ENCODE data around the gene SNORC.
"Not testable (repeated sequence)": the region's sequence is repeated elsewhere in the genome, so short reads cannot be mapped to it uniquely, and the experiment has no call there.

Gene SNORC

DNA sequence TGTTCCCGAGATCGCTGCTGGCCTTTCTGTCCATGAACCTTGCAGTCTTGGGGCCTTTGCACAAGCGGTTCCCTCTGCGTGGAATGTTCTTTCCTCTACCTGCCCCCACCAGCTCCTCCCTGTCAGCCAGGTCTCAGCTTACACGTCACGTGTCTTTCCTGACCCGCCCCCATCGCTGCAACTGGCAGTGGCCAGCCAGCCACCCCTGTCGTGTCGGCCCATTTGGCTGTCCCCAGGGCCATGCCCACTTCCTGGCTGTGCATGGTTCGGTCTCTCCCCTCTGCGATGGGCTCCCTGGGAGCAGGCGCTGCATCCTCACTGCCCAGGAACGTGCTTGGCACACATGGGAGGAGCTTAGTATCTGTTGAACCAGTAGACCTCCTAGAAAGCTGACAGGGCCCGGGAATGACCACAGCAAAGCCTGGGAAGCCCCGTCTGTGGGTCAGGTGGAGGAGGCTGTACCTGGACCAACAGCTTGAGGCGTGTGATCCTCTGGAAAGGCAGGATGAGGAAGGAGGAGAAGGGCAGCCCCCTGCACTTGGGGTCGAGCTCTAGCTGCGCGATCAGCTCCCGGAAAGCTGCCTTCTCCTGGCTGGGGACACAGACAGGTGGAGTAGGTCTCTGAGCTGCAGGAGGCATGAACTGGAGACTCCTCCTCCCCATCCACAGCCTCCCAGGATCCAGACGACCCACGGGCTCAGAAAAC lies 21.0 kb downstream of the SNORC start:
- peak; percentile 9 for DNase-seq
- in situ Hi-C loops (cut with MboI; ENCODE audit: low pct_unique_long_range_greater_than_20kb, low sequenced_read_pairs) = no loop called here

DNA sequence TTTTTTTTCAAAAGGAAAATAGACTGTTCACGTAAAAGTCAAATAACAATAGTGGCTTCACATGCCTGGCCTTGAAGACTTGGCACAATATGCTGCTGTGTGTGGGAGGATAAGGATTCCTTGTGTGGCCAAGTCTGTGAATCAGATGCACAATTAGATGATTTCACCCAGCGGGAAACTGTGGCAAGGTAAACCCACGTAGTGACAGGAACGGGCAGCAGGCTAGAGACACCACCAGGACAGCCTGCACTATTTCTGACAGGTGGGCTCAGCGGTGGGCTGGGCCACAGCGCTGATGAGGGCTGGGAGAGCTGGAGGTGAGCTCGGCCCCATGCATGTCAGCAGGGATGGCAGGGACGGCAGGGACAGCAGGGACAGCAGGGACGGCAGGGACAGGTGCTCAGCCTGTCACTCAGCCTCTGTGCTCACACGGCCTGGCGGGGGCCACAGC lies 21.6 kb downstream of the SNORC start:
- in situ Hi-C loops (cut with MboI; ENCODE audit: low pct_unique_long_range_greater_than_20kb, low sequenced_read_pairs) = no loop called here
- no peak for DNase-seq

GRCh38 chr2:232892221-232892620 lies 22.2 kb downstream of the SNORC start:
- no peak for DNase-seq
- in situ Hi-C loops (cut with MboI; ENCODE audit: low pct_unique_long_range_greater_than_20kb, low sequenced_read_pairs) = no loop called here

- in situ Hi-C loops (cut with MboI; ENCODE audit: low pct_unique_long_range_greater_than_20kb, low sequenced_read_pairs) = no loop called here
- no peak for DNase-seq
Observed at GRCh38 chr2:232892843-232893242, 22.8 kb downstream of the SNORC start.

DNA sequence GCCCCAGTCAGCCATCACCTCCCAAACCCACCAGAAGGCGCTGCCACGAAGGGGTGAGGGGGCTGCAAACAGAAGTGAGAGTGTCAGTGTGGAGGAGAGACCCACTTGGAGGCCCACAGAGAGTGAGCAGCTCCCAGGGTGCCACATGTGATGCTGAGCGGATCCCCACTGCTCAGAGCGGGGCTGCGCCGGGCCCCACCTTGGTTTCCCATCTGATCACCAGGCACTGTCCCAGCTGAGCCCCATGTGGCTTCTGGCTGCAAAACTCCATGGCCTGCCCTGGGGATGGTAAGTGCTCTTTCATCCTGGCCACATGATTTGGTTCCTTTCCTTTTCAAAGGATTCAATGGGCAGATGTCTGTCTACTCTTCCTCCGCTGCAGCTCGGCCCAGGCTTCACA lies 23.8 kb downstream of the SNORC start:
- DNase-seq = no peak
- in situ Hi-C loops (cut with MboI; ENCODE audit: low pct_unique_long_range_greater_than_20kb, low sequenced_read_pairs) = no loop called here

- DNase-seq = no peak
- in situ Hi-C loops (cut with MboI; ENCODE audit: low pct_unique_long_range_greater_than_20kb, low sequenced_read_pairs) = no loop called here
Observed at GRCh38 chr2:232894251-232894650, 24.2 kb downstream of the SNORC start.

DNA sequence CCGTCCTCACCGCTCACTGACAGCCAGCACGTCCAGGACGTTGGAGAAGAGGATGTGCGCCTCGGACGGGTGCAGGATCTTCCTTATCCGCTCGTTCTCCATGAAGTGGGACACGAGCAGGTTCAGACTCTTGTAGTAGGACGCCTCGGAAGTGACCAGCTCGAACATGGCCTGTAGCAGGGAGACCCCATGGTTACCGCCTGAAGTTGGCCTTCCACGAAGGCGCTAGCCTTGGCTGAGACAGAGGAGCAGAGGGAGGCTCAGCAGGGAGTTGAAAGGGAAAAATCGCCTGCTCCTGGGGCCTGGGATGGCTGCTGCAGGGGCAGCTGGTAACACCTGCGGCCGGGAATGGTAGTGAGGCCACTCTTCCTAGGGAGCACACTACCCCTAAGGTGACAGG lies 24.7 kb downstream of the SNORC start:
- in situ Hi-C loops (cut with MboI; ENCODE audit: low pct_unique_long_range_greater_than_20kb, low sequenced_read_pairs) = no loop called here

GRCh38 chr2:232896111-232896510 lies 26.0 kb downstream of the SNORC start:
- in situ Hi-C loops (cut with MboI; ENCODE audit: low pct_unique_long_range_greater_than_20kb, low sequenced_read_pairs) = no loop called here
- DNase-seq = no peak

More for the DNA sequence above, 24.7 kb downstream of the SNORC start:
- no peak for DNase-seq

- in situ Hi-C loops (cut with MboI; ENCODE audit: low pct_unique_long_range_greater_than_20kb, low sequenced_read_pairs) = no loop called here
- DNase-seq = no peak
Observed at GRCh38 chr2:232896720-232897597, 26.9 kb downstream of the SNORC start.

- in situ Hi-C loops (cut with MboI; ENCODE audit: low pct_unique_long_range_greater_than_20kb, low sequenced_read_pairs) = no loop called here
- no peak for DNase-seq
Observed at GRCh38 chr2:232897598-232898408, 27.7 kb downstream of the SNORC start.

- no peak for DNase-seq
- in situ Hi-C loops (cut with MboI; ENCODE audit: low pct_unique_long_range_greater_than_20kb, low sequenced_read_pairs) = no loop called here
Observed at GRCh38 chr2:232898592-232899543, 28.8 kb downstream of the SNORC start.

DNA sequence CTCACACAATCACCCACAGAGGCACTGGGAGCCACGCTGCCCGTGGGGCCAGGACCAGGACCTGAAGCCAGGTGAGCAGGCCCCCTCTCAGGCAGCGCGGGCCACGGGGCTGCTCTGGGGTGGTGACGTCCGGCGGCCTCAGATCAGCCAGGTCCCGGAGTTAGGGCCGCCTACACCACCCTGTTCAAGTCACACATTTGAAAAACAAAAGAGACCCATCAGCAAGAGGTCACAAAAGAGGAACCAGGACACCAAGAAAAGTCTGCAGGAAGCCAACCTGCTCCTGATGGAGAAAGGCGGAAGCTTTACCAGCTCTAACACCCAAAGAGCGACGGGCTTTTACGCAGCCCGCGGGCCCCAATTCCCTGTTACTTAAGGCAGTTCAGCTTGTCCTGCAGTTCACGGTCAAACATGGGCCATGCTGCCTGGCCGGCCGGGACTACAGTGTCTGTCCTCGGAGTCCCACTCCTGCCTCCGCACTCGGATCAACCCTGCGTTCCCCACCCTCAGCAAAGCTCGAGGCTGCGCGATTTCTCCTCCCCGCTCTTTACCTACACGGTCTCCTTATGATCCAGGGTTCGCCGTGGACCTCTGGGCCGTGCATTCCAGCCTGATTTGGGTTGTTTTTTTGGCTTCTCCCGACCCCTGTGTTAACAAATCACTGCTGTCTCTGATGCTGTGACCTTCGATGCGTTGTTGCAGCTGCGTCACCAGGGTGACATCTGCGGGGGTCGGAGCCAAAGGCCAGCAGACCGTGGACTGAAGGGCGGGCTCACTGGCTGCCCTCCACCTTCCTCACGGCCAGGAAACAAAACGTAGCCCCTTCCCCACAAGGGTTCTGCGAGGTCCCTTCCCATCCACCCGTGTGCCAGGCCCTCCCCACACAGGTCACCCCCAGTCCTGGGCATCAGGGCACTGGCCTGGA lies 31.0 kb downstream of the SNORC start:
- in situ Hi-C loops (cut with MboI; ENCODE audit: low pct_unique_long_range_greater_than_20kb, low sequenced_read_pairs) = no loop called here
- DNase-seq = no peak

DNA sequence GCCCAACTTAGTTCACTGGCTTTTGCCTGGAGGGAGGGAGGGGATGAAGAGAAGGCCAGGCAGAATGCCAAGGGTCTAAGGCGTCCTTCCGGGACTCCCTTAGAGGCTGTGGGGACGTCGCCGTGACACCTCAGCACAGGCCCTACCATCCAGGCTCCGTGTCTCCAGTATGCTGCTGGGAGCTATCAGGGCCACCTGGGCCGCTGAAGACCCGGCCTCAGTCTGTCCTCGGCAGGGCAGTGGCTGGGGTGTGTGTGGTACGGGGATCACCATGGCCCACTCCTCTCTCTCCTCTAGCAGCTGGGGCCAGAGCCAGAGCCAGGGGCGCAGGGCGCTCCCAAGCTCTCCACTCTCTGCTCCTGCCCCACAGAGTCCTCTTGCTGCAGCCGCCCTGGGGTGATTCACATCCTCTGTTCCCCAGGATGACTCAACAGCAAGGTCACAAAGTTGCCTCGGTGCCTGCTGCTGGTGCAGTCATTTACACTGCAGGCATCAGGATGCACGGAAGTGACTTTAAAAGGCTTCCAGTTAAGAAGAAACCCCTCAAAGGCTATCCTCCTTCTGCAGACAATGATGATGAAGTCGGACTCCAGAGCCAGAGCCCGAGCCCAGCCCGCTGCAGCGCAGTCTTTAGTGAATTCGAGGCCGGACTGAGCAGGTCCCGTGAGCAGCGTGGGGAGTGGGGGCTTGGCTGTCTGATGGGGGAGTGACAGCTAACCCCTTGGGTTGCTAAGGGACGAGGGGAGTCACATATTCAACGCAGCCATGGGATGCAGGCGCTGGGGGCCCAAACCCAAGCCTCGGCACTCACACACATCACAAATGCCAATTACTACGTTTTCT lies 31.9 kb downstream of the SNORC start:
- no peak for DNase-seq
- in situ Hi-C loops (cut with MboI; ENCODE audit: low pct_unique_long_range_greater_than_20kb, low sequenced_read_pairs) = no loop called here

- in situ Hi-C loops (cut with MboI; ENCODE audit: low pct_unique_long_range_greater_than_20kb, low sequenced_read_pairs) = no loop called here
Observed at GRCh38 chr2:232903989-232904388, 33.9 kb downstream of the SNORC start.

DNA sequence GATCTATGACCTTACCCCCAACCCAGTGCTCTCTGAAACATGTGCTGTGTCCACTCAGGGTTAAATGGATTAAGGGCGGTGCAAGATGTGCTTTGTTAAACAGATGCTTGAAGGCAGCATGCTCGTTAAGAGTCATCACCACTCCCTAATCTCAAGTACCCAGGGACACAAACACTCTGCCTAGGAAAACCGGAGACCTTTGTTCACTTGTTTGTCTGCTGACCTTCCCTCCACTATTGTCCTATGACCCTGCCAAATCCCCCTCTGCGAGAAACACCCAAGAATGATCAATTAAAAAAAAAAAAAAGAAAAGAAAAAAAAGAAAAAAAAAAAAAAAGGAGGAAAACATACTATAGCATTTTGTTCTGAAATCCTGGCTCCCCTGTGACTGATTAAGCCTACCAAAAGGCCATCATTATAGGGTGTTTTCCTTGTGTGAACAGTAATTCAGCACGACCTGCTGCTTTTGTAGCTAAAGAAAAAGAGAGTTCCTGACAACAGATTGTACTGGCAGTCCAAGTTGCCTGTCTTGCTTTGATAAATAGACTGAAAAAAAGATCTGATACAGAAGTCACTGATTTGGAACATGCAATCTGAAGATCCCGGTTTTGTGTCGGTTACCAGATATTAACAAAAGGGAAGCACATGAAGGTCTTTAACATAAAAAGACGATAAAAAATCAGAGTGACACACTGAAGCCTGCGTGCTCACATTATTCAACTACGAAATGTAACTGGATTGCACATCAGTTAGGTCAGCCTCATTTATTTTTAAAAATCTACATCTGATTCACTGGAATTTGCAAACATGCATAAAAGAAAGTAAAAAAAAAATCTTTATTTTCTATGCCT lies 37.0 kb downstream of the SNORC start:
- DNase-seq; in situ Hi-C loops (cut with MboI; ENCODE audit: low pct_unique_long_range_greater_than_20kb, low sequenced_read_pairs): not testable (repeated sequence)

More at GRCh38 chr2:232903989-232904388, 33.9 kb downstream of the SNORC start:
- DNase-seq = no peak

DNA sequence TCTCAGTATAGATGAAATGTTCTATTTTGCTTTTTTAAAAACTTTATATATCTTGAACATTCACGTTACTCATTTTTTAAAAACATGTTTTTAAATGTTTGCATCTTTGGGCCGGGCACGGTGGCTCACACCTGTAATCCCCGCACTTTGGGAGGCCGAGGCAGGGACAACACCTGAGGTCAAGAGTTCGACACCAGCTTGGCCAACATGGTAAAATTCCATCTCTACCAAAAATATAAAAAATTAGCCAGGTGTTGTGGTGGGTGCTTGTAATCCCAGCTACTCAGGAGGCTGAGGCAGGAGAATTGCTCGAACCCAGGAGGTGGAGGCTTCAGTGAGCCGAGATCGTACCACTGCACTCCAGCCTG lies 37.6 kb downstream of the SNORC start:
- DNase-seq; in situ Hi-C loops (cut with MboI; ENCODE audit: low pct_unique_long_range_greater_than_20kb, low sequenced_read_pairs): not testable (repeated sequence)

Data from KBM-7 (cell line).